HG02588 (cell line): ENCODE results near the gene TAF13.

Source experiments
- ATAC-seq: cut with Tn5 transposase; IDR thresholded peaks from one replicate; pipeline ENCODE4 v1.9.1; 2021; ENCODE audit warnings: mild to moderate bottlenecking, moderate library complexity; ENCODE audit not compliant: unreplicated experiment

The TAF13 gene

GRCh38 chr1:109075531-109076490 is at the start of gene TAF13:
Gene TAF13 (minus strand): TSS chr1:109076003. CDS start chr1:109075947, 56 bp downstream.
- peak; percentile 100 for ATAC-seq

- ATAC-seq, result no peak
These were observed 44.6 kb upstream of the TAF13 start for GRCh38 chr1:109120356-109120755.

GRCh38 chr1:109118089-109118488 is 42.3 kb upstream of the TAF13 start:
- ATAC-seq, result no peak

- ATAC-seq, result no peak
These were observed 40.5 kb upstream of the TAF13 start for GRCh38 chr1:109116286-109116685.

- no peak for ATAC-seq
These were observed 39.9 kb upstream of the TAF13 start for GRCh38 chr1:109115685-109116084.

GRCh38 chr1:109114342-109114674 is 38.5 kb upstream of the TAF13 start:
- no peak for ATAC-seq

GRCh38 chr1:109113590-109114341 is 38.0 kb upstream of the TAF13 start, which contains the start of gene ELAPOR1:
Gene ELAPOR1 (plus strand): TSS chr1:109114115. CDS start chr1:109114184, 69 bp downstream.
- peak; percentile 56 for ATAC-seq

- peak; percentile 66 for ATAC-seq
These were observed 37.0 kb upstream of the TAF13 start for GRCh38 chr1:109112652-109113285.

- no peak for ATAC-seq
These were observed 36.4 kb upstream of the TAF13 start for GRCh38 chr1:109112056-109112651.

GRCh38 chr1:109111386-109112055 is 35.7 kb upstream of the TAF13 start:
- no peak for ATAC-seq

GRCh38 chr1:109109906-109110305 is 34.1 kb upstream of the TAF13 start:
- no peak for ATAC-seq

- no peak for ATAC-seq
These were observed 32.0 kb upstream of the TAF13 start for GRCh38 chr1:109107785-109108184.

GRCh38 chr1:109105881-109106280 is 30.1 kb upstream of the TAF13 start:
- no peak for ATAC-seq

GRCh38 chr1:109104364-109105151 is 28.8 kb upstream of the TAF13 start:
- ATAC-seq, result no peak

- ATAC-seq, result peak; percentile 80
These were observed 24.4 kb upstream of the TAF13 start for GRCh38 chr1:109099938-109100773.

- no peak for ATAC-seq
These were observed 20.3 kb upstream of the TAF13 start for GRCh38 chr1:109096120-109096519.

GRCh38 chr1:109095631-109096030 is 19.8 kb upstream of the TAF13 start:
- no peak for ATAC-seq

- ATAC-seq, result no peak
These were observed 19.1 kb upstream of the TAF13 start for GRCh38 chr1:109094871-109095270.

GRCh38 chr1:109094377-109094803 is 18.6 kb upstream of the TAF13 start:
- no peak for ATAC-seq
